GOT3 (cell line): ENCODE data around the gene ZNF622.
"Not testable (repeated sequence)": the region's sequence is repeated elsewhere in the genome, so short reads cannot be mapped to it uniquely, and the experiment has no call there.

ENCODE experiments used
- DNase-seq: peaks from one replicate; lab custom pipeline; 2025; ENCODE audit warnings: mixed read lengths; lab: John Stamatoyannopoulos, UW

Gene ZNF622

GRCh38 chr5:16480144-16480543 is 14.5 kb upstream of the ZNF622 start:
- DNase-seq = no peak

GRCh38 chr5:16477541-16477940 is 11.9 kb upstream of the ZNF622 start:
- no peak for DNase-seq

- DNase-seq = not testable (repeated sequence)
These were observed 10.8 kb upstream of the ZNF622 start for GRCh38 chr5:16476417-16476816.

GRCh38 chr5:16471387-16471786 is 5.8 kb upstream of the ZNF622 start:
- no peak for DNase-seq

- DNase-seq = no peak
These were observed 2.0 kb upstream of the ZNF622 start for GRCh38 chr5:16467363-16468219.

- no peak for DNase-seq
These were observed 696 bp downstream of the ZNF622 start for GRCh38 chr5:16464664-16465543.

- DNase-seq = no peak
These were observed 1.4 kb downstream of the ZNF622 start for GRCh38 chr5:16464231-16464630.

- no peak for DNase-seq
These were observed 3.8 kb downstream of the ZNF622 start for GRCh38 chr5:16461782-16462181.

GRCh38 chr5:16461026-16461425 is 4.6 kb downstream of the ZNF622 start:
- no peak for DNase-seq

GRCh38 chr5:16459451-16459850 is 6.1 kb downstream of the ZNF622 start:
- no peak for DNase-seq

- no peak for DNase-seq
These were observed 7.7 kb downstream of the ZNF622 start for GRCh38 chr5:16457853-16458252.

- no peak for DNase-seq
These were observed 8.1 kb downstream of the ZNF622 start for GRCh38 chr5:16457451-16457850.

GRCh38 chr5:16456103-16456832 is 9.3 kb downstream of the ZNF622 start:
- no peak for DNase-seq

- no peak for DNase-seq
These were observed 9.9 kb downstream of the ZNF622 start for GRCh38 chr5:16455668-16456067.

- no peak for DNase-seq
These were observed 10.9 kb downstream of the ZNF622 start for GRCh38 chr5:16454686-16455085.

- DNase-seq = no peak
These were observed 12.0 kb downstream of the ZNF622 start for GRCh38 chr5:16453609-16454008.

- no peak for DNase-seq
These were observed 15.4 kb downstream of the ZNF622 start for GRCh38 chr5:16450163-16450562.

- DNase-seq = no peak
These were observed 18.6 kb downstream of the ZNF622 start for GRCh38 chr5:16446993-16447392.

GRCh38 chr5:16437977-16438376 is 27.6 kb downstream of the ZNF622 start:
- no peak for DNase-seq

- not testable (repeated sequence) for DNase-seq
These were observed 29.4 kb downstream of the ZNF622 start for GRCh38 chr5:16436065-16436682.

GRCh38 chr5:16431490-16431889 is 34.1 kb downstream of the ZNF622 start:
- no peak for DNase-seq
